Measurements from ENCODE around the gene AKAP13.

Gene AKAP13

DNA sequence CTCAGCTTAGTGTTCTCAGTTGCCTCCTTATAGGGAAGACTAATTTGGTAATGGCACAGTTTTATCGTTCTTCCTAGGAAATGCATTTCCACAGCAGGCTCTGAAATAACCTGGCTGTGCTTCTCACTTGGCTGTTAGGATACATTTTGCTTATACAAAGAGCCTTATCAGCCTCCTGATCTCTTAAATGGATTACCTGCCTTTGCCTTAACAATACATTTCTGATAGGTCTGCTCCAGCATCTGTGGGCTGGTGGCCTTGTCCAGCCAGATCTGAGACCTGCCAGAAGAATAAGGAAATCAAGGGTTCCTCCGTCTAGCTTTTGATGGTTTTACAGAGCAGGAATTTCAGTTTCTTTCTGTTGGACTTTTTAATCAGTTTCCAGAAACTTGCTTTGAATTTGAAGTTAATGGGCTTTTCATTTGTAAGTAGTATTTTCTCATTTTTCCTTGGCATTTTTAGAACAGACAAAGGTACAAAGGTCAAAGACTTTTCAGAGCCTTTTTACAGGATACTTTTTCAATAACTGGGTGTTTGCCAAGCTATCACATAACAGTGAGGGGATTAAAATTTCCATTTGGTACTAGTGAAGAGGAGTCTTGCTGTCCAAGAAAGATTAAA is 116.3 kb downstream of the AKAP13 start:
- Histone ChIP-seq H3K4me1 (ENCODE audit: control insufficient read depth, insufficient read depth, low read length) (peaks cover 17% of the 10 kb centered on the region), H3K27ac (ENCODE audit: low read depth, low read length) (no peak overlapping the region)

DNA sequence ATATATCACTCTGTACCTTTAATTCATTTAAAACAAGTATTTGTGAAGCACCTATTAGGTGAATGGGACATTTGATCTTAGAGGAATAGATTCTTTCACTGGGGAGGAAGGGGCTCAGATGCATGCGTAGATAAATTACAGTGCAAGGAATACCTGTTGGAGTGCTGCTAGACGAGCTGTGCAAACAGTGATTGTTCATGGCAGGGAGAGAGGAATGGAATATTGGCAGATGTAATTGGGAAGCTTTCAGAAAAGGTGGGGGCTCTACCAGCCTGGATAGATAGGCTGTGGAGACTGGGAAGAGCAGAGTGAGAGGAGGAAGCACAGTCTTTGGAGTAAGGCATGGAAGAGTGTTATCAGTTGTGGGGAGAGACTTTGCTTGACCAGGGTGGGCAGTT is 116.8 kb downstream of the AKAP13 start:
- H3K4me1 ChIP-seq (ENCODE audit: control insufficient read depth, insufficient read depth, low read length), result peaks cover 17% of the 10 kb centered on the region
- no peak overlapping the region for H3K27ac ChIP-seq (ENCODE audit: low read depth, low read length)
- H3K27me3 ChIP-seq (ENCODE audit: control insufficient read depth, insufficient read depth, low read length), result no peaks in the 10 kb centered on the region
- H3K9ac ChIP-seq (ENCODE audit: low read length), result no peak overlapping the region
- H3K36me3 ChIP-seq (ENCODE audit: control insufficient read depth, insufficient read depth, low read length), result no peaks in the 10 kb centered on the region
- H3K4me3 ChIP-seq (ENCODE audit: low read length), result no peak overlapping the region

More for the DNA sequence above, 116.3 kb downstream of the AKAP13 start:
- H3K27me3 ChIP-seq (ENCODE audit: control insufficient read depth, insufficient read depth, low read length), result no peaks in the 10 kb centered on the region
- no peak overlapping the region for H3K9ac ChIP-seq (ENCODE audit: low read length)
- H3K4me3 ChIP-seq (ENCODE audit: low read length), result no peak overlapping the region
- no peaks in the 10 kb centered on the region for H3K36me3 ChIP-seq (ENCODE audit: control insufficient read depth, insufficient read depth, low read length)

DNA sequence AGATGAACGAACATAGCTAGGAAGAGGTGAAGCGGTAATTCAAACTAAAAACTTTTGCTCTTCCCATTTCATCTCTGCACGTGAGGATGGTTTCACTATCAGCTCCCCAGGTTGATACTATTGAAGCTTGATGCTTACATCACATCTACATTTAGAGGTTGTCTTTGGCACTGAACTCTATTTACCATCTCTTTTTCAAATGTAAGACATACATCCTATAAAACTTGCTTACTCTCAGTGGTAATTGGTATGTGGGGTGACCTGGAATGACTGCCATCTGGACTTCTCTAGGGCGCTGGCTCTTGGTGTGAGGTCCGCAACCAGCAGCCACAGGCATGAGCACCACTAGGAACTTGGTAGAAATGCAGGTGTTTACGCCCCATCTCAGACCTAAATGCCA is 118.1 kb downstream of the AKAP13 start:
- Histone ChIP-seq H3K4me3 (ENCODE audit: low read length) (no peak overlapping the region), H3K27me3 (ENCODE audit: control insufficient read depth, insufficient read depth, low read length) (no peaks in the 10 kb centered on the region), H3K9ac (ENCODE audit: low read length) (no peak overlapping the region), H3K36me3 (ENCODE audit: control insufficient read depth, insufficient read depth, low read length) (no peaks in the 10 kb centered on the region), H3K27ac (ENCODE audit: low read depth, low read length) (no peak overlapping the region), H3K4me1 (ENCODE audit: control insufficient read depth, insufficient read depth, low read length) (peaks cover 17% of the 10 kb centered on the region)

DNA sequence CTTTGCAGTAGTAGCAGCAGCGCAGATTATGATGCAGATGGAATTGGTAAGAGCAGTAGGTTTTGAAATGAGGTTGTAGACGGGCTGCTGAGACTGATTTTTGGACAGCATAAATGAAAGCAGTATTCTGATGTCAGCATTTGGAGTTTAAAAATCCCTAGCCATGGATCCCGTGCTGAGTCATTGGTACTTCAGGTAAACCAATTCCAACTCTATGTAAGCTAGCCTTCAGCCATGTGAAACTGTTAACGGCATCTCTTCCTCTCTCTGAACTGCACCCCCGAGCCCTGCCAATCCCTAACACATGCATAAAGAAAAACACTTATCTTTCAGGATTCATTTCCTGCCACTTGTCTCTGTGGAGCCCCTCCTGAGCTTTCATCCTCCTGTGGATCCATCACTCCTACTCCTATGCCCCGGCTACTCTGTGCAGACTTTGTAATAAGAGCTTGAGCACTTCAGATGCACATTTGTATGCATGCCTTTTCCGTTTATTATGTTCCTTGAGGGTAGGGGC is 119.0 kb downstream of the AKAP13 start:
- no peak overlapping the region for H3K27ac ChIP-seq (ENCODE audit: low read depth, low read length)
- H3K4me3 ChIP-seq (ENCODE audit: low read length), result no peak overlapping the region
- no peak overlapping the region for H3K9ac ChIP-seq (ENCODE audit: low read length)
- H3K27me3 ChIP-seq (ENCODE audit: control insufficient read depth, insufficient read depth, low read length), result no peaks in the 10 kb centered on the region
- H3K4me1 ChIP-seq (ENCODE audit: control insufficient read depth, insufficient read depth, low read length), result peaks cover 17% of the 10 kb centered on the region
- H3K36me3 ChIP-seq (ENCODE audit: control insufficient read depth, insufficient read depth, low read length), result no peaks in the 10 kb centered on the region

DNA sequence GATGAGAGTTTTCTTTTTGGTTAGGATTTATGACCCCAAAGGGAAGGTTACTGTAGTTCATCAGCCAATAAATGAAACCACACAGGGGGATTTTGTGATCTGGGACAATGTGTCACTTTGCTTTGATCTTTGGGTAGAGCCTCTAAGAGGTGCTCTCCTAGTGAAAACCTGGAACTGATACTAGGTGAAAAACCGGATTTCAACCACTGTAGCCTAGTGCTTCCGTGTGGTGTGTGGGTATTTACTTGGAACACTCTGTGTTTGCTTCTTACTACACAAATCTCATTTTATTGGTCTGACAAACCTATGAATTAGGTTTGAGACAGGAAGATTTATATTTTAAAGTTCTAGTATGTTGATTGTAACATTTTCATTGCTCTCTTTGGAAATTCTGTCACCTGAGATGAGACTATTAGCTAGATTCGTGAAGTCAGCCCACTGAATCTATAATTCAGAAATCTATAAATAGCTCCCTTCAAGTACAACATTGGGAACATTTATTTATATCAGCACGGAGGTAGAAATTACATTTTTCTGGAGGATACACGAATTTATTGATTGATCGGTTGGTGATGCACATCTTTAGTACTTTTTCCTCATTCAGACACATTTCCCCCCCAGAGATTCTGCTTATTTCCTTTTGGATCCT is 119.8 kb downstream of the AKAP13 start:
- H3K27me3 ChIP-seq (ENCODE audit: control insufficient read depth, insufficient read depth, low read length), result no peaks in the 10 kb centered on the region
- no peak overlapping the region for H3K27ac ChIP-seq (ENCODE audit: low read depth, low read length)
- H3K9ac ChIP-seq (ENCODE audit: low read length), result no peak overlapping the region
- no peak overlapping the region for H3K4me3 ChIP-seq (ENCODE audit: low read length)
- H3K4me1 ChIP-seq (ENCODE audit: control insufficient read depth, insufficient read depth, low read length), result peaks cover 17% of the 10 kb centered on the region
- H3K36me3 ChIP-seq (ENCODE audit: control insufficient read depth, insufficient read depth, low read length), result no peaks in the 10 kb centered on the region

DNA sequence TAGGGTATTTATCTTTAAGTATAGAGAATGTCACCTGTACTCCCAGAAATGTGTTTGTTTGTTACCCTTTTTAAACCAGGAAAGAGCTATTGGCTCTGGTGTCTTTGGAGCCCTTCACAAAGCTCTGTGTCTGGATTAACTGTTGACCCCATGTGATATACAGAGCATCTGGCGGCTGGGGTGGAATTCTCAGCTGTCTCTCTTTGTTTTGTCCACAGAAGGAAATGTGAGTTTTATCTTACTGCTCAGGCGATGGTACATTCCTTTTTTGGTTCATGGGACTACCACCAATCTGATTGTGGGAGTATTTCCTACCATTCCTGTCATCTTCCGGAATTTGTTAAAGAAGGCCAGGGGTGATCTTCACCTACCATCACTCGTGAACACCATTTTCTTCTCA is 120.3 kb downstream of the AKAP13 start:
- Histone ChIP-seq H3K36me3 (ENCODE audit: control insufficient read depth, insufficient read depth, low read length) (no peaks in the 10 kb centered on the region), H3K4me1 (ENCODE audit: control insufficient read depth, insufficient read depth, low read length) (peaks cover 14% of the 10 kb centered on the region), H3K9ac (ENCODE audit: low read length) (no peak overlapping the region), H3K27ac (ENCODE audit: low read depth, low read length) (no peak overlapping the region), H3K4me3 (ENCODE audit: low read length) (no peak overlapping the region), H3K27me3 (ENCODE audit: control insufficient read depth, insufficient read depth, low read length) (no peaks in the 10 kb centered on the region)

DNA sequence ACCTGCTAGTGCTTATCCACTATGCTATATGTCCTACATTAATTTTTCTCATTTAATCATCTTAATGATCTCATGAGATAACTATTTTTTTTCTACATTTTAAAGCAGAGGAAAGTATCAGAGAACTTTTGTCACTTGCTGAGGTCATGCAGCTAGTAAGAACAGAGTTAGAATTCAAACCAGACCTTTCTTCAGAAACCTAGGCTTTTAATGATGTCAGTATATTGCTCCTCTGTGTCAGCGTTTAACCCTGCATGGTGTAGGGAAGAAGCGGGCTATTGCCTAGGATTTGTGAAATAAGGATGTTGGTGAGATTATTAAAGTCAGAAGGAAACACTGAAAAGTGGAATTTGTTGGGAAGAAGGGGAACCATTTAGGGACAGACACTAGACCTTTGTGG is 121.2 kb downstream of the AKAP13 start:
- H3K4me3 ChIP-seq (ENCODE audit: low read length), result no peak overlapping the region
- no peaks in the 10 kb centered on the region for H3K36me3 ChIP-seq (ENCODE audit: control insufficient read depth, insufficient read depth, low read length)
- H3K27ac ChIP-seq (ENCODE audit: low read depth, low read length), result no peak overlapping the region
- peaks cover 14% of the 10 kb centered on the region for H3K4me1 ChIP-seq (ENCODE audit: control insufficient read depth, insufficient read depth, low read length)
- no peaks in the 10 kb centered on the region for H3K27me3 ChIP-seq (ENCODE audit: control insufficient read depth, insufficient read depth, low read length)
- H3K9ac ChIP-seq (ENCODE audit: low read length), result no peak overlapping the region

DNA sequence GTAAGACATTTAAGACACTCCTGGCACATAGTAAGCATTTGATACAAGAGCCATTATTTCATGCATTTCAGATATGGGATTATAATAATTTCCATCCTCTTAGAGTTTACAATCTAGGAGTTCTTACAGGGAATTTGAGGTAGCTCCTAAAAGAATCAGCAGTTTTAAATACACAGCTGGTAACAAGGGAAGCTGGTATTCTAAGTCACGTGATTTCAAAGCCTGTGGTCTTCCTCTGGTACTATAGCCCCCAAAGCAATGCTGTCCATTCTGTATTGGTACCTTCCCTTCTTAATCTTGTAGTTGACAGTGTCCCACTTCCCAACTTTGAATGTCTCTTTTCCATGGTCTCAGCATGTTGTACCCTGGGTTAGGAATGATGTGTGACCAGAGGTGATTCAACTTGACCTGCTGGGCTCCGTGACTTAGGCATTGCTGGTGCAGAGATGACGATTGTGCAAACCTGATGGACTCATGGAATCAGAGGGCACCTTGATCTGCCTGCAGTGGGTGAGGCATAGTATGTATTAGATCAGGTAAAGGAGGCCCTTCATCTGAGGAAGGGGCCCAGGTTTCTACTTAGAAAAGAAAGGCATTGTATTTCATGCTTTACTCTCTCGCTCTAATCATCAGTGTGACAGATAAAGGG is 122.9 kb downstream of the AKAP13 start:
- Histone ChIP-seq H3K4me3 (ENCODE audit: low read length) (no peak overlapping the region), H3K27me3 (ENCODE audit: control insufficient read depth, insufficient read depth, low read length) (no peaks in the 10 kb centered on the region), H3K4me1 (ENCODE audit: control insufficient read depth, insufficient read depth, low read length) (peaks cover 14% of the 10 kb centered on the region), H3K36me3 (ENCODE audit: control insufficient read depth, insufficient read depth, low read length) (no peaks in the 10 kb centered on the region), H3K9ac (ENCODE audit: low read length) (no peak overlapping the region), H3K27ac (ENCODE audit: low read depth, low read length) (no peak overlapping the region)

DNA sequence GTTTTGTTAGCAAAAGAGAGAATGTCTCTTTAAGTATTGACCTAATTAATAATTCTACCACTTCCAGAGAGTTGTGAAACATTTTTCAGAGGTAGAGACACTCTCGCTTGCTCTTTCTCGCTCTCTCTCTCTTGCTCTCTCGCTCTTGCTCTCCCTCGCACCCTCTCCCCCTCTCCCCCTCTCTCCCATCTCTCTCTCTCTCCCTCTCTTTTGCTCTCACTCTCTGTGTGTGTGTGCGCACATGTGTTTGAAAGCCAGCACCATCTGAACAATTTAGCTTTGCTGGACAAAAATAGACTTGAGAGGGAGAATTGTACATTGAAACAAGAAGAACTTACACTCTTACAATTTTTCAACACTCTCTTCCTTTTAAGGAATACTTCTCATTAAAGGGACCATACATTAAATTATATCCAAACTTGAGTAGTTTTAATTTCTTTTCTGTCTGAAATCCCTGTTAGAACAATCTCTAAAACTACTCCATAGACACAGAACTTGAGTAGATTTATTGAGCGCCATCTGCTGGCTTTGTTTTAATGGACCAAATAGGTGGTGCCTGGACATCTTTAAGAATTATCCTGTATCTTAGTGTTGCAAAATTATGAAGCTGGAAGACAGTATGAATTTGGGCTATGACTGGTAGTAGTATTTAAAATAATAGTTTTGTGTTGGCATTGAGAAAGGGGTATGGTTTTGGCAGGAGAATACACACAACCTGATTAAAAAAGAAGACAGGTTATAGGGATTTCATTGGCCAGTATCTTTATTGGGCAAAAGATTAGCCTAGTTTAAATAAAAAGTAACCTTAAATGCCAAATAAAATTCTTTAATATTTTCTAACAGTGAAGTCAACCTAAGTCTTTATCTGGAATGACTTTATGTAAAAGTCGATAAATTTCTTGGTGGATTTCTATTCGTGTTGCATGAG is 124.6 kb downstream of the AKAP13 start:
- no peak overlapping the region for H3K9ac ChIP-seq (ENCODE audit: low read length)
- H3K4me1 ChIP-seq (ENCODE audit: control insufficient read depth, insufficient read depth, low read length), result peaks cover 5% of the 10 kb centered on the region

DNA sequence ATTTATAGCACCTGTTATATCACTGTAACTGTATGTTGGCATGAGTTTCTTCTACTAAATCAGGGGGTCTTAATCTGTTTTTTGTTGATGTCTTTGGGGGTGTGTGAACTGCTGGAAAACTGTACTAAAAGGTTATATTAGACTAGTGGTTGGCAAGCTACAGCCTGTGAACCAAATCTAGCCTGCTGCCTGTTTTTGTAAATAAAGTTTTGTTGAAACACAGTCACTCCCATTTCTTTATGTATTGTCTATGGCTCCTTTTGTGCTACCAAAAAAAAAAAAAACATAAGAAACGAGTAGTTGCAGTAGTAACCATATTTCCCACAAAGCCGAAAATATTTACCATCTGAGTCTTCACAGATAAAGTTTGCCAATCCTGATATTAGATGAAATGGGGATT is 126.7 kb downstream of the AKAP13 start:
- H3K4me1 ChIP-seq (ENCODE audit: control insufficient read depth, insufficient read depth, low read length), result no peaks in the 10 kb centered on the region
- no peaks in the 10 kb centered on the region for H3K36me3 ChIP-seq (ENCODE audit: control insufficient read depth, insufficient read depth, low read length)
- H3K9ac ChIP-seq (ENCODE audit: low read length), result no peak overlapping the region
- H3K27me3 ChIP-seq (ENCODE audit: control insufficient read depth, insufficient read depth, low read length), result no peaks in the 10 kb centered on the region
- no peak overlapping the region for H3K4me3 ChIP-seq (ENCODE audit: low read length)
- H3K27ac ChIP-seq (ENCODE audit: low read depth, low read length), result no peak overlapping the region

More for the DNA sequence above, 124.6 kb downstream of the AKAP13 start:
- H3K27me3 ChIP-seq (ENCODE audit: control insufficient read depth, insufficient read depth, low read length), result no peaks in the 10 kb centered on the region
- H3K36me3 ChIP-seq (ENCODE audit: control insufficient read depth, insufficient read depth, low read length), result no peaks in the 10 kb centered on the region
- peak overlapping the region; percentile 42 for H3K27ac ChIP-seq (ENCODE audit: low read depth, low read length)
- H3K4me3 ChIP-seq (ENCODE audit: low read length), result no peak overlapping the region

DNA sequence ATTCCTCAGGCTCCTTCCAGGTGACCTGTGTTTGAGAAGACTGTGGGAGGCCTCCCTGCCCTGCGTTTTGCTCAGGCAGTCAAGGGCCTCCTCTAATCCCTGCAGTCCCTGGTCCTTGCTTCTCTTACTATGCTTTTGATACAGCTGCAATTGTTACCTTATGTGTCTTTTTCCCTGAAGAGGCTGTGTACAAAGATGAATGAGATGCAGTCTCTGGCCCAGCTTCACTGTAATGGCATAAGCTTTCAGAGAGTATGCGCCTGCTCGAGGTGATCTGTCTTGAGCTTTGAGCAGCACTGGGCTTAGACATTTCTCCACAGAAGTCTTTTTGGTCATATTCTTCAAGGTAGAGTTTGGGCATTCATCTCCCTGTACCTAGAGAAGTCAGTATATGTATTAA is 129.6 kb downstream of the AKAP13 start:
- Histone ChIP-seq H3K4me3 (ENCODE audit: low read length) (no peak overlapping the region), H3K27ac (ENCODE audit: low read depth, low read length) (no peak overlapping the region), H3K9ac (ENCODE audit: low read length) (no peak overlapping the region), H3K4me1 (ENCODE audit: control insufficient read depth, insufficient read depth, low read length) (no peaks in the 10 kb centered on the region), H3K36me3 (ENCODE audit: control insufficient read depth, insufficient read depth, low read length) (no peaks in the 10 kb centered on the region), H3K27me3 (ENCODE audit: control insufficient read depth, insufficient read depth, low read length) (no peaks in the 10 kb centered on the region)

DNA sequence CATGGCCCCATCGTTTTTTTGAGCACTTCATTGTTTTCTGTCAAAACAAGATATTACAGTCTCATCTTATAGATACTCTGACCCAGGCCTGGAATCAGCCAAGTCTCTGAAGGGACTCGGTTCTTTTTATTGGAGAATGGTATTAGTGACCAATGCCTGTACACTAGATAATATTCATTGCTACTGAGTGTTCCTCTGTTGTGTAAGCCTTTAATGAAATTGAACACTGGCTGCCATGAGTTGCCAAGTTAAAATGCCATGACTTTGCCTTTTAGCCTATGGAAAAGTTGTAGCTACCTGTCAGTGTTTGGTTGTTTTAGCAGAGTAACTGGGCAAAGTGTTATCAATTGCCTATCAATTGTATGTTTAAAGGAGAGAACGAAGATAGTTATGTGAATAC is 134.0 kb downstream of the AKAP13 start:
- Histone ChIP-seq H3K36me3 (ENCODE audit: control insufficient read depth, insufficient read depth, low read length) (no peaks in the 10 kb centered on the region), H3K27ac (ENCODE audit: low read depth, low read length) (no peak overlapping the region), H3K9ac (ENCODE audit: low read length) (no peak overlapping the region), H3K27me3 (ENCODE audit: control insufficient read depth, insufficient read depth, low read length) (no peaks in the 10 kb centered on the region), H3K4me1 (ENCODE audit: control insufficient read depth, insufficient read depth, low read length) (no peaks in the 10 kb centered on the region), H3K4me3 (ENCODE audit: low read length) (no peak overlapping the region)

Data from rectal smooth muscle tissue (tissue), 1 donor.